Subcutaneous abdominal adipose tissue (tissue), 5 donors: Measurements from ENCODE around the gene GALNT18.

Source experiments
- H3K27ac ChIP-seq: one replicate; pipeline ENCODE4 v1.7.0; 2013; ENCODE audit warnings: low read depth, mild to moderate bottlenecking, inconsistent platforms, low read length, moderate library complexity
- H3K27me3 ChIP-seq, 5 donors: one replicate each; pipeline ENCODE4 v1.7.0; 2013; ENCODE audit warnings: low read length in 5 of 5, inconsistent platforms in 1 of 5; ENCODE audit not compliant: control insufficient read depth in 5 of 5, insufficient read depth in 4 of 5
- H3K36me3 ChIP-seq, 5 donors: one replicate each; pipeline ENCODE4 v1.7.0; 2013; ENCODE audit warnings: low read length in 5 of 5; ENCODE audit not compliant: control insufficient read depth in 5 of 5, insufficient read depth in 5 of 5
- H3K4me1 ChIP-seq, 5 donors: one replicate each; pipeline ENCODE4 v1.7.0; 2013; ENCODE audit warnings: low read length in 5 of 5, mild to moderate bottlenecking in 3 of 5, moderate library complexity in 1 of 5; ENCODE audit not compliant: control insufficient read depth in 5 of 5, insufficient read depth in 5 of 5
- H3K4me3 ChIP-seq, 5 donors: one replicate each; pipeline ENCODE4 v1.7.0; 2013; ENCODE audit warnings: low read length in 5 of 5, low read depth in 1 of 5
- H3K9ac ChIP-seq, 5 donors: one replicate each; pipeline ENCODE4 v1.7.0; 2013; ENCODE audit warnings: low read length in 5 of 5, mild to moderate bottlenecking in 4 of 5, moderate library complexity in 3 of 5
- H3K9me3 ChIP-seq, 5 donors: one replicate each; pipeline ENCODE4 v1.7.0; 2013; ENCODE audit warnings: low read length in 5 of 5; ENCODE audit not compliant: control insufficient read depth in 5 of 5
- donor health status: healthy.
- donor health status: healthy.
- donor health status: healthy.
- donor health status: healthy.
- donor health status: healthy.

GALNT18 gene

GRCh38 chr11:11403763-11404725, 217.8 kb downstream of the GALNT18 start:
- Histone ChIP-seq H3K36me3 (no peaks in the 10 kb centered on the region), H3K9me3 (no peaks in the 10 kb centered on the region), H3K4me1 (peaks cover 5 to 27% (median 25%) of the 10 kb centered on the region in 5 donors), H3K9ac (no peak overlapping the region), H3K4me3 (peak overlapping the region in 1 of 5 donors; percentile 3), H3K27ac (no peak overlapping the region), H3K27me3 (peaks cover 5 to 28% (median 8%) of the 10 kb centered on the region in 5 donors)

- H3K27ac ChIP-seq = no peak overlapping the region
- H3K27me3 ChIP-seq = peaks cover 5 to 27% (median 8%) of the 10 kb centered on the region in 5 donors
- no peak overlapping the region for H3K4me3 ChIP-seq
- peaks cover 0 to 12% (median 11%) of the 10 kb centered on the region in 5 donors for H3K4me1 ChIP-seq
- H3K9ac ChIP-seq = no peak overlapping the region
- no peaks in the 10 kb centered on the region for H3K9me3 ChIP-seq
- no peaks in the 10 kb centered on the region for H3K36me3 ChIP-seq
Measured at GRCh38 chr11:11401960-11402535, 219.8 kb downstream of the GALNT18 start.

DNA sequence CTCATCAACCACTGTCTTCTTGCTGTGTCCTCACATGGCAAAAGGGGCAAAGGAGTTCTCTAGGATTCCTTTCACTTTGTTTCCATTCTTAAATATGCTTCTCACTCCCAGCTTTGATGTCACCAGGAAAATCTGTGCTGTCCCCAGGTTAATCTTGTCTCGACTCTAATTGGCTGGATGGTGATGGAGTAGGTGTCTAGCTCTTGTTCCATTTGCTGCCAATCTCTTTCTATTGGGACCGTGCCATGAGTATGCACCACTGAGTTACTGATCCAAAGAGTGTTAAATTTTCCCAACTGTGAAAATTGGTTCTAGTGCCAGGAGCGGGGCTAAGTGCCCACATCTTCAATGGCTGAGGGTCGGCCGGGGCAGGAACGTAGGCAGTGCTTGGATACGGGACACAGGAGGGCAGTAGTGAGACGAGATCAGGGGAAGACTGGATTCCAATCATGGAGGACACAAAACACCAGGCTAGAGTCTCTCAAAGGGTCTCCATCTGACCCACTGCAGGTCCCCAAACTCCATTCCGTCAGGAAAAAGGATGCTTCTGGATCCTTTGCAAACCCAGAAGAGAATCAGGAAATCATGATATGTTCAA, 221.1 kb downstream of the GALNT18 start:
- Histone ChIP-seq H3K4me1 (peaks cover 0 to 8% (median 3%) of the 10 kb centered on the region in 5 donors), H3K4me3 (no peak overlapping the region), H3K9me3 (no peaks in the 10 kb centered on the region), H3K27me3 (peaks cover 5 to 29% (median 8%) of the 10 kb centered on the region in 5 donors), H3K9ac (no peak overlapping the region), H3K27ac (no peak overlapping the region), H3K36me3 (no peaks in the 10 kb centered on the region)

DNA sequence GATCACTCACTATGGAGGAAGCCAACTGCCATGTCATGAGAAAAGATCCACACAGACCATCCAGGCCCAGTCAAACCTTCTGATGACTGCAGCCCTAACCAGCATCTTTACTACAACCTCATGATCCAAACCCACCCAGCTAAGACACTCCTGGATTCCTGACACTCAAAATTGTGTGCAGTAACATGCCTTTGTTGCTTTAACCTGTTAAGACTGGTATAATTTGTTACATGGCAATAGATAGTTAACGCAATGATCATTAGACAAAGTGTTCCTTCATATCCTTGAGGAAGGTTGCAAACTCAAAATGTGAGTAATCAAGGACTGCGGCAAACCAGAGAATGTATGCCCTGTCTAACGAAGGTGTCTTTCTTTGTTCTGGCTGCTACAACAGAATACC, 221.7 kb downstream of the GALNT18 start:
- Histone ChIP-seq H3K27ac (no peak overlapping the region), H3K27me3 (peaks cover 5 to 28% (median 8%) of the 10 kb centered on the region in 5 donors), H3K9me3 (no peaks in the 10 kb centered on the region), H3K4me3 (no peak overlapping the region), H3K4me1 (peaks cover 0 to 8% (median 3%) of the 10 kb centered on the region in 5 donors), H3K9ac (no peak overlapping the region), H3K36me3 (no peaks in the 10 kb centered on the region)

- Histone ChIP-seq H3K36me3 (no peaks in the 10 kb centered on the region), H3K4me3 (no peak overlapping the region), H3K9me3 (no peaks in the 10 kb centered on the region), H3K27me3 (peaks cover 0 to 12% (median under 1%) of the 10 kb centered on the region in 5 donors), H3K9ac (no peak overlapping the region), H3K4me1 (no peaks in the 10 kb centered on the region), H3K27ac (no peak overlapping the region)
Measured at GRCh38 chr11:11397781-11398180, 224.0 kb downstream of the GALNT18 start.

- Histone ChIP-seq H3K4me1 (peaks cover 0 to 1% (median under 1%) of the 10 kb centered on the region in 5 donors), H3K9ac (no peak overlapping the region), H3K4me3 (no peak overlapping the region), H3K27ac (no peak overlapping the region), H3K27me3 (peaks cover 0 to 12% (median 0%) of the 10 kb centered on the region in 5 donors), H3K36me3 (no peaks in the 10 kb centered on the region), H3K9me3 (no peaks in the 10 kb centered on the region)
Measured at GRCh38 chr11:11397036-11397415, 224.8 kb downstream of the GALNT18 start.

DNA sequence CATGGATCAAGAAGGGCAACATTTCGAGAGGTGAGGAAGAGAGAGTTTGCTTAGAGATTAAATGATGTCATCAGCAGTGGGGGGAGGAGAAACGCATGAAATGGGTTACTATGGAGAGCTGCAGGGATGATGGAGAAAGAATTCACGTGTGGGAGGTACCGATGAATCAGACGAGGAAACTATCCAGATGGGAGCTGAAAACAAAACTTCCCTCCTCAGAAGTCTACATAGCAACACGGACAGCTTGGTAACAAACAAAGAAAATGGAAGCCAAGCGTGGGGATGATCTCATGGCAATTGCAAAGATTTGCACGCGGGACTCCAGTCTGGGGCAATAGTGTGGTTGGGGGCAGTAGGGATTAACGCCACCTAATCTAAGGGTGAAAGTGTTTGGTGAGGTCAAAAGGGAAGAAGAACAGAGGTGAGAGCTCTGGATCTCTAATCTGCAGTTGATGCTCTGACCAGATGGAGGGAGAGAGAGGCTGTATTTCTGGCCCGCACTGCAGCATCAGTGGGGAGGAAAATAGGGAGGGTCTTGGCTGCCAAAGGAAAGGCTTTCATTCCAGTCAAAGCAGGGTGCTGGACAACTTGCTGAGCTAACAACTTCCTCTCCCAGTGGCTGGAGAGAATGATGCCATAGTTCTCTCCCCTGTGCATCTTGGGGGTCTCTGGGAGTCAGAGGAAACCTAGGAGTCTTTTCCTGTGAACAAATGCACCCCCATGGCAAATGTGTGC, 225.3 kb downstream of the GALNT18 start:
- H3K27me3 ChIP-seq = peaks cover 0 to 7% (median 0%) of the 10 kb centered on the region in 5 donors
- no peaks in the 10 kb centered on the region for H3K36me3 ChIP-seq
- no peak overlapping the region for H3K9ac ChIP-seq
- no peaks in the 10 kb centered on the region for H3K9me3 ChIP-seq
- no peak overlapping the region for H3K27ac ChIP-seq
- H3K4me3 ChIP-seq = no peak overlapping the region
- H3K4me1 ChIP-seq = peaks cover 3 to 6% (median 6%) of the 10 kb centered on the region in 5 donors

DNA sequence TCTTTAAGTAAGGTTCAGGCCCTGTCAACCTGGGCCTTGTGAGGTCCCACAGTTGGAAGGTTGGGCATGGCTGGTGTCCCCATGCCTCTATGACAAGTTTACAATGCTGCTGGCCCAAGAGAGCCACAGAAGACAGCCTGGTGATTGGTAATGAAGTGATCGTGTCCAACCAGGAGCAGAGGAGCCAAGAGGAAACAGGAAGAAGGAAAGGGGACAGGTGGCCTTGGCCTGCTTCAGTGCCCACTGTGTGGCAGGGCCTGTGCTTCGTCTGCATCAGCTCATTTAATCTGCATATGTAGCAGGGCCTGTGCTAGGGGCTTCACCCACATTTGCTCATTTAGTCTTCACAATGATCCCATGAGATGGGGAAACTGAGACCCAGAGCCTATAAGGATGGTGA, 226.7 kb downstream of the GALNT18 start:
- Histone ChIP-seq H3K27me3 (peaks cover 0 to 7% (median 0%) of the 10 kb centered on the region in 5 donors), H3K4me3 (no peak overlapping the region), H3K9ac (no peak overlapping the region), H3K36me3 (no peaks in the 10 kb centered on the region), H3K9me3 (no peaks in the 10 kb centered on the region), H3K4me1 (peaks cover 3 to 9% (median 6%) of the 10 kb centered on the region in 5 donors), H3K27ac (no peak overlapping the region)

- no peak overlapping the region for H3K9ac ChIP-seq
- peaks cover 0 to 7% (median 0%) of the 10 kb centered on the region in 5 donors for H3K27me3 ChIP-seq
- no peaks in the 10 kb centered on the region for H3K9me3 ChIP-seq
- H3K27ac ChIP-seq = no peak overlapping the region
- H3K4me3 ChIP-seq = no peak overlapping the region
- peaks cover 3 to 14% (median 6%) of the 10 kb centered on the region in 5 donors for H3K4me1 ChIP-seq
- H3K36me3 ChIP-seq = no peaks in the 10 kb centered on the region
Measured at GRCh38 chr11:11394241-11394640, 227.6 kb downstream of the GALNT18 start.
